MCF 10A (cell line): ENCODE measurements around the gene LAMB1. TPM values are rescaled to one million over a fixed set of nuclear protein-coding genes. Genes with fewer than 3 reads are reported as not detected.

ENCODE experiments used
- BruUV-seq: library from RNA; stranded (reverse); fragments of 400-500 nt; replicated peaks from 2 replicates; lab custom pipeline; 2021; lab: Mats Ljungman, UMichigan
- CTCF ChIA-PET: fragments of 300-600 bp; sonication (Branson Sonifier 250); formaldehyde crosslinking; extraction: SDS; loops from one replicate; lab custom pipeline; 2021; ENCODE audit warnings: antibody characterized with exemption, inconsistent platforms; lab: Yijun Ruan, JAX
- POLR2A ChIA-PET: fragments of 300-600, 350-650 bp; sonication (Branson Sonifier 250); formaldehyde crosslinking; extraction: SDS; loops from one replicate; lab custom pipeline; 2020; ENCODE audit warnings: antibody characterized with exemption, inconsistent platforms; lab: Yijun Ruan, JAX
- DNase-seq: peaks from one replicate; pipeline ENCODE4 v3.0.0-alpha.2; 2018; ENCODE audit not compliant: unreplicated experiment
- H3K27ac Mint-ChIP-seq: one replicate; pipeline ENCODE4 v1.8.0; 2022; ENCODE audit warnings: mild to moderate bottlenecking, low read depth, mixed read lengths; ENCODE audit not compliant: unreplicated experiment
- H3K27me3 Mint-ChIP-seq: one replicate; pipeline ENCODE4 v1.8.0; 2022; ENCODE audit warnings: mixed read lengths; ENCODE audit not compliant: insufficient read depth, unreplicated experiment
- H3K36me3 Mint-ChIP-seq: one replicate; pipeline ENCODE4 v1.8.0; 2022; ENCODE audit warnings: mild to moderate bottlenecking, moderate library complexity, mixed read lengths; ENCODE audit not compliant: insufficient read depth, unreplicated experiment
- H3K4me1 Mint-ChIP-seq: one replicate; pipeline ENCODE4 v1.8.0; 2022; ENCODE audit warnings: mixed read lengths; ENCODE audit not compliant: insufficient read depth, unreplicated experiment
- H3K4me3 Mint-ChIP-seq: one replicate; pipeline ENCODE4 v1.8.0; 2022; ENCODE audit warnings: mild to moderate bottlenecking, moderate library complexity, mixed read lengths; ENCODE audit not compliant: unreplicated experiment
- H3K9me3 Mint-ChIP-seq: one replicate; pipeline ENCODE4 v1.8.0; 2022; ENCODE audit warnings: mixed read lengths; ENCODE audit not compliant: unreplicated experiment
- CTCF ChIP-seq: fragments of 200-600 bp; IDR thresholded peaks from one replicate; pipeline ENCODE4 v1.8.0; 2022; ENCODE audit warnings: antibody characterized with exemption, mild to moderate bottlenecking; ENCODE audit not compliant: unreplicated experiment
- intact Hi-C: fragments of 100-400 bp; cut with micrococcal nuclease; formaldehyde crosslinking; loops from 2 replicates; pipeline ENCODE4 v1.14.1; 2022
- total RNA-seq: library from RNA; stranded (reverse); gene quantifications from 2 replicates; pipeline ENCODE4 v1.2.3, GENCODE V29; 2022

Gene LAMB1
- total RNA-seq, 1 experiment from 2014 or later = 275 TPM

DNA sequence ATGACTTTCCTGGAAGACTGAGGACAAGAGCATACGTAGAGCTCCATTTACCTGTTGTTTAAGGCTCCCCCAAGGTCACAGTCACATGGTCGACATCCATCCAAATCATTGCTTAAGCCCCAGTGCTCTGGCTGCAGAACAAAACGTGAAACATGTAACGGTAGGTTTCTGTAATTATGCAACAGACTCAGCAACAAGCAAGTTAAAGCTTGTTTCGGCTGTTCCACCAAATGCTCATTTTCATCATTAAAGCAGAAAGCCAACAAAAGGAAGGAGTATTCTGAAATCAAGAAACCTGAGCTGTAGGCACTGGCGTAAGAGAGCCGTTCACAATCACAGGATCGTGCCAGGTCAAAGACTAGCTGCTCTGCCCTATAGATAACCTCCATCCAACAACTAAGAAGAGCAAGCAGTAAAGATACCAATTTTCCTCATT, 30.0 kb downstream of the LAMB1 start:
- peak; percentile 95 for DNase-seq
- ChIA-PET POLR2A (interaction anchor here (0.8 to 13.1 kb wide), 35 partner anchors 9 to 805 kb away, joined by 3 to 337 read pairs (median 5); partner anchors contain the start of genes CBLL1, DLD and LAMB1), CTCF (interaction anchor here (0.6 to 2.2 kb wide), 10 partner anchors 9 to 174 kb away, joined by 3 to 8 read pairs (median 4); no protein-coding TSS in a partner anchor)
- H3K4me3 Mint-ChIP-seq = peak overlapping the region; percentile 43
- intact Hi-C loops = no loop called here
- peaks cover 71% of the 10 kb centered on the region for H3K36me3 Mint-ChIP-seq
- H3K27ac Mint-ChIP-seq = peak overlapping the region; percentile 88
- H3K4me1 Mint-ChIP-seq = peaks cover 36% of the 10 kb centered on the region
- BruUV-seq = no TSS peak
- H3K27me3 Mint-ChIP-seq = no peaks in the 10 kb centered on the region
- no peaks in the 10 kb centered on the region for H3K9me3 Mint-ChIP-seq
- no peak for TF ChIP-seq CTCF

DNA sequence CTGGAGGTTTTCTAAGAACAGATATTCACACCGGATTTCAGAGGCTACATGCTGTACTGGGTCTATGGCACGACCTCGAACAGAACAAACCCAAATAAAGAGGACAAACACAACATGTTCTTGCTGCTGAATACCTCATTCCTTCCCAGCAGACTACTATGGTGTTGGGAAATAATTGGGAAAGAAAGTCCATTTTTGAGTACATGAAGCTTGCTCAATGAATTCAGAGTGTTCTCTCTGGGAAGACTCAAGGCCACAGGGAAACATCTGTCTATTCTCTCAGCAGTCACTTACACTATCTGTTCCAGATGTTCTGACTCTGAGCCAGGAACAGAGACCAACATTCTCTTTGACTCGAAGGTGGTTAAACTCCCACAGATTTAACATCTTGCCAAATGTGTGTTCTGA, 30.9 kb downstream of the LAMB1 start:
- Mint-ChIP-seq H3K27ac (peak overlapping the region; percentile 88), H3K4me1 (peaks cover 36% of the 10 kb centered on the region), H3K27me3 (no peaks in the 10 kb centered on the region), H3K9me3 (no peaks in the 10 kb centered on the region), H3K4me3 (peak overlapping the region; percentile 36), H3K36me3 (peaks cover 62% of the 10 kb centered on the region)
- POLR2A ChIA-PET = interaction anchor here (0.8 to 13.1 kb wide), 28 partner anchors 8 to 804 kb away, joined by 3 to 337 read pairs (median 6); partner anchors contain the start of genes CBLL1, DLD and LAMB1
- no peak for TF ChIP-seq CTCF
- no TSS peak for BruUV-seq
- peak; percentile 91 for DNase-seq
- CTCF ChIA-PET = interaction anchor here (0.8 to 2.2 kb wide), 6 partner anchors 11 to 45 kb away, joined by 3 to 8 read pairs (median 4); no protein-coding TSS in a partner anchor
- intact Hi-C loops = no loop called here

DNA sequence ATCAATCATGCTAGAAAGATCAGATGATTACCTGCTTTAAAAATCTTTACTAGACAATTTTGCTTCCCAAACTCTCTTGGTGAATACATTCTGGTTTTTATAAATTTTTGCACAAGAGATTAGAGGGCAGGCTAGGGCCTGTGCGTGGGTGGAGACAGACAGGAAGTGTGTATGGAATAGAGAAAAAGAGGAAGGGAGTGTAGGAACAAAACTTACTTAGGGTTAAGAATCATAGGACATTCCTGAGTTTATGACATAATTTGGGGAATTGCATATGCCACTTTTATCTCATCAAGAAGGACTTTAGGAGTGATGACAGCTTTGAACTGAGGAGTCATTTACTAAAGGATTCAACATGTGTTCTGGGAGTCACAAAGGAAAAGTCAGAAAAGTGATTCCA, 31.3 kb downstream of the LAMB1 start:
- Mint-ChIP-seq H3K36me3 (peaks cover 57% of the 10 kb centered on the region), H3K4me1 (peaks cover 33% of the 10 kb centered on the region), H3K4me3 (peak overlapping the region; percentile 36), H3K27me3 (no peaks in the 10 kb centered on the region), H3K9me3 (no peaks in the 10 kb centered on the region), H3K27ac (peak overlapping the region; percentile 88)
- intact Hi-C loops = no loop called here
- CTCF ChIA-PET = interaction anchor here (1.5 kb wide), 1 partner anchor 45 kb away, joined by 4 read pairs; no protein-coding TSS in a partner anchor
- peak; percentile 67 for DNase-seq
- BruUV-seq = no TSS peak
- TF ChIP-seq CTCF = no peak
- POLR2A ChIA-PET = interaction anchor here (1.1 to 13.1 kb wide), 13 partner anchors 14 to 92 kb away, joined by 4 to 337 read pairs (median 19); partner anchors contain the start of genes DLD and LAMB1

GRCh38 chr7:107971100-107971499, 31.9 kb downstream of the LAMB1 start:
- no peak for TF ChIP-seq CTCF
- TSS peak; percentile 54 for BruUV-seq
- peaks cover 30% of the 10 kb centered on the region for H3K4me1 Mint-ChIP-seq
- DNase-seq = no peak
- ChIA-PET POLR2A (interaction anchor here (1.5 to 13.1 kb wide), 9 partner anchors 14 to 45 kb away, joined by 4 to 337 read pairs (median 53); partner anchors contain the start of gene LAMB1), CTCF (interaction anchor here (1.0 to 1.5 kb wide), 2 partner anchors 9 to 45 kb away, joined by 3 to 4 read pairs; no protein-coding TSS in a partner anchor)
- no peaks in the 10 kb centered on the region for H3K9me3 Mint-ChIP-seq
- H3K36me3 Mint-ChIP-seq = peaks cover 52% of the 10 kb centered on the region
- peak overlapping the region; percentile 36 for H3K4me3 Mint-ChIP-seq
- intact Hi-C loops = no loop called here
- no peaks in the 10 kb centered on the region for H3K27me3 Mint-ChIP-seq
- peak overlapping the region; percentile 88 for H3K27ac Mint-ChIP-seq
